Kidney epithelial cell (primary cell): ENCODE measurements around the gene TRANK1. TPM values are rescaled to one million over a fixed set of nuclear protein-coding genes. Genes with fewer than 3 reads are reported as not detected.

ENCODE experiments used
- DNase-seq: peaks from one replicate; pipeline ENCODE4 v3.0.0-alpha.2; 2010; ENCODE audit warnings: low read depth
- H3K27me3 ChIP-seq: 2 replicates; pipeline ENCODE4 v1.6.0; 2011; ENCODE audit warnings: low read length; ENCODE audit not compliant: control insufficient read depth, insufficient read depth
- H3K36me3 ChIP-seq: 2 replicates; pipeline ENCODE4 v1.5.1; 2011; ENCODE audit warnings: low read length; ENCODE audit not compliant: control insufficient read depth, insufficient read depth
- H3K4me3 ChIP-seq: 2 replicates; pipeline ENCODE4 v1.5.1; 2011; ENCODE audit warnings: low read depth, mild to moderate bottlenecking, control low read depth, low read length
- total RNA-seq: library from RNA; depleted of rRNA; stranded (reverse); fragments of >200 nt; gene quantifications from 2 replicates; pipeline ENCODE4 v1.2.3, GENCODE V29; 2015
- TF ChIP-seq, protein P1 (sequence below): IDR thresholded peaks from 2 replicates; pipeline ENCODE4 v1.5.1; 2011; ENCODE audit warnings: mild to moderate bottlenecking, moderate library complexity, low read length, control low read depth, inconsistent platforms; ENCODE audit not compliant: insufficient read depth, poor library complexity, severe bottlenecking

The TRANK1 gene
- total RNA-seq, 1 donor from 2014 or later, result 7.1 TPM

DNA sequence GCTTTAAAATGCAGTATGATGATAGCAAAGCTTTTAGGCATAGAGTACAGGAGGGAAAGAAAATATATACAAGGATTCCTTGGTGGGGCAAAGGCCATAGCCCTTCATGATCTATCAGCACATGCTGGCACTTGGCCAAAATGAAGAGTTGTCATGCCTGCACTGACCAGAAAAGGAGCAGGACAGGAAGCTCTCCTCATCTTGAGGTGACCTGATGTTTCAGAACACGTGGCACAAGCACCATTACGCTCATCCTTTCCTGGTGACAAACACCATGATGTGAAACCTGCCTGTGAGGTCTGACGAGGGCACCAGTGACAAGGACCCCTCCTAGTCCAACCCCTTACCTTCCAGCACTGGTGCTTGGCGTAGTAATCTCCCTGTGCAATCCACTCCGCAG is 102.6 kb downstream of the TRANK1 start:
- Histone ChIP-seq H3K4me3 (no peak overlapping the region), H3K27me3 (no peaks in the 10 kb centered on the region), H3K36me3 (no peaks in the 10 kb centered on the region)
- TF ChIP-seq, protein P1, sequence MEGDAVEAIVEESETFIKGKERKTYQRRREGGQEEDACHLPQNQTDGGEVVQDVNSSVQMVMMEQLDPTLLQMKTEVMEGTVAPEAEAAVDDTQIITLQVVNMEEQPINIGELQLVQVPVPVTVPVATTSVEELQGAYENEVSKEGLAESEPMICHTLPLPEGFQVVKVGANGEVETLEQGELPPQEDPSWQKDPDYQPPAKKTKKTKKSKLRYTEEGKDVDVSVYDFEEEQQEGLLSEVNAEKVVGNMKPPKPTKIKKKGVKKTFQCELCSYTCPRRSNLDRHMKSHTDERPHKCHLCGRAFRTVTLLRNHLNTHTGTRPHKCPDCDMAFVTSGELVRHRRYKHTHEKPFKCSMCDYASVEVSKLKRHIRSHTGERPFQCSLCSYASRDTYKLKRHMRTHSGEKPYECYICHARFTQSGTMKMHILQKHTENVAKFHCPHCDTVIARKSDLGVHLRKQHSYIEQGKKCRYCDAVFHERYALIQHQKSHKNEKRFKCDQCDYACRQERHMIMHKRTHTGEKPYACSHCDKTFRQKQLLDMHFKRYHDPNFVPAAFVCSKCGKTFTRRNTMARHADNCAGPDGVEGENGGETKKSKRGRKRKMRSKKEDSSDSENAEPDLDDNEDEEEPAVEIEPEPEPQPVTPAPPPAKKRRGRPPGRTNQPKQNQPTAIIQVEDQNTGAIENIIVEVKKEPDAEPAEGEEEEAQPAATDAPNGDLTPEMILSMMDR, result no peak
- DNase-seq, result no peak

DNA sequence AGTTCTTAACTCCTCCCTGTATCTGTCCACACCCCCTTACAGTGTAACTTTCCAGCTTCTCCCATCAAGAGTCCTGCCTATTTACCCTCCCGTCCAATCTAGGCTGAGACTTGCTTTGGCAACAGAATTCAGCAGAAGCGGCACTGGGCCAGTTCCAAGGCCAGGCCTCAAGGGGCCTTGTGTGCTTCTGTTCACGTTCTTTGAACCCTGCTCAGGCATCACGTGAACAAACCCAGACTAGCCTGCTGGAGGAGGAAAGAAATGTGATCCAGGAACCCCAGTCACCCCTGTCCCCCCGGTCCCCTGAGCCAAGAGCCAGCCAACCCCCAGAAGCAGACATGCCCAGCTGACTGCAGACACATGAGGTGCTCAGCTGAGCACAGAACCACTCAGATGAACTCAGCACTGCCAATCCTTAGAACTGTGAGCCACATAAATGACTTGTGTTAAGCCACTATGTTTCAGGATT is 104.4 kb downstream of the TRANK1 start:
- no peak overlapping the region for H3K4me3 ChIP-seq
- no peaks in the 10 kb centered on the region for H3K27me3 ChIP-seq
- no peak for DNase-seq
- TF ChIP-seq, protein P1, result no peak
- H3K36me3 ChIP-seq, result no peaks in the 10 kb centered on the region

DNA sequence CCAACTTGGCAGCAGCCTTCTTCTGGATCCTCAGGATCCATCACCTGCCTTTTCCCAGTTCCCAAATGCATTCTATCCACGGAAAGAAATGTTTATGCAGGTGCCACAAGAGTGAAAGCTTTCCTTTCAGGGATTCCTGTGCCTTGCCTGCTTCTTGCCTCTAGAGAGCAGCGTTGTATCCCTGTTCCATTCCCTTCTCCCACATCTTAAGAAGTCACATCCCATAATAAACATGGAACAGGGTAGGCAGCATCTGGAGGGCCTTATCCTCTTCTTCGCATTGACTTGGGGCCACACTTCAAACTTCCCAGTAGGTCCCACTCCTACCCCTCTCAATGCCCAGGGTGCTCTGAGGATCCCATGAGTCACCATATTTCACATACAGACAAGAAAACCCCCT is 107.8 kb downstream of the TRANK1 start:
- no peaks in the 10 kb centered on the region for H3K27me3 ChIP-seq
- no peak for DNase-seq
- TF ChIP-seq, protein P1, result no peak
- H3K36me3 ChIP-seq, result no peaks in the 10 kb centered on the region
- H3K4me3 ChIP-seq, result no peak overlapping the region

DNA sequence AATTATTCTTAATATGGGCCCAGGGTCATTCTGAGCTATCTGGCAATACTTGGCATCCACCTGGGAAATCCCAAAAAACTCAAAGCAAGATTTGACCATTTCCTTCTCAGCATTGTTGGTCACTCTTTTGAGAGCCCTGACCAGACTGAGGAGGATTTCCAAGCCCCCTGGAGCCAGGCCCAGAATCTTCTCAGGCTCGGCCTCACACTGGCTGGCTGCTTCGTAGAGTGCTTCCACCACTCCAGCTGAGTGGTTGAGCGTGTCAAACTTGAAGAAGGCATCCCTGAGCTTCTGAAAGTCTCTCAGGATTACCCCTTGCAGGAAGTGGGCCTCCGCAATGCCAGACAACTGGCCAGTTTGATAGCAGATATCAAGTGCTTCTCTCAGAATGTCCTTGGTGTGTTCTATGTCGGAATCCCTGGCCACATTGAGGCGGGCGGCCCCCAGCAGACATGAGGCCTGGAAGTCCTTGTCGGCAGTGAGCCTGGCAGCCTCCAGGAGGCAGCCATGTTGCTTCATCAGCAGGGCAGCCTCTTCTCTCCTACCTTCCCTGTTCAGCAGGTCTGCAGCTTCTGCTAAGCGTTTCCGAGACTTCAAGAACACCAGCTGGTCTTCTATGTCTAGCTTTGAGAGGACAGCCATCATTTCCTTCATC is 111.6 kb downstream of the TRANK1 start:
- H3K36me3 ChIP-seq, result no peaks in the 10 kb centered on the region
- no peak for DNase-seq
- H3K27me3 ChIP-seq, result no peaks in the 10 kb centered on the region
- TF ChIP-seq, protein P1, result no peak
- no peak overlapping the region for H3K4me3 ChIP-seq

DNA sequence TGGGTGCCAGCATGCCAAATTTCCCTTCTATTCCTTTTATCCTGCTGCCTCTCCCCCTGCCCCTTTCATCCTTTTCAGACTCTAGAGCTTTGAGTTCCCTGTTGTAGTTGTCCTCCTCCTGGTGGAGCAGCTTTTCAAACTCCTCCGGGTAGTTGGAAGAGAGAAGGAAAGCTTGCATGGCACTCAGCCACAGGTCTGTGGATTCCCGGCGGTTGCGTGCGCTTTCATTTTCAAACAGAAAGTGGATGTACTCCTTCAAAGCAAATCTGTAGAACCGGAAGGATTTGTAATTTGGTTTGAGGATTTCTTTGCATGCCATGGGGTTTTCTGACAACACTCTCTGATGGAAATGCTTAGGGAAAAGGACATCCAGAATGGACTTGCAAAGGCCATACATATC is 112.4 kb downstream of the TRANK1 start:
- H3K27me3 ChIP-seq, result no peaks in the 10 kb centered on the region
- TF ChIP-seq, protein P1, result no peak
- no peak for DNase-seq
- no peak overlapping the region for H3K4me3 ChIP-seq
- H3K36me3 ChIP-seq, result no peaks in the 10 kb centered on the region

DNA sequence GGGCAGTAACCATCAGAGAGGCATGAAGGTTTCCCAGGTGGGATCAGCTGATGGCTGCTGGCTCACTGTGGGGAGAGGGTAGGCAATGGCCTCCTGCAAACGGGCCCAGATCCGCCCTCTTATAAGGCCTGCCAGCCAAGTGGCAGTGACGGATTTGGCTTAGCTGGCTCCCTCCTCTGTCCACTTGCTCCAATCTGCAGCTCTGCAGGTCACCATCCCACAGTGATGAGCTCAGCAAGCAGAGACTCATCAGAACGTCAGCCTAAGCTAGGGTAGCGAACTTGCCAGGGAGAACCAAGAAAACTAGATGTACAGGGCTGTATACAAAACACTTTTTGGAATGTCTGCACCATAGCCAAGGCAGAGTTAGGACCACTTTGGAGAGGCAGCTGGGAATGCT is 117.7 kb downstream of the TRANK1 start:
- Histone ChIP-seq H3K36me3 (no peaks in the 10 kb centered on the region), H3K4me3 (no peak overlapping the region), H3K27me3 (no peaks in the 10 kb centered on the region)
- no peak for DNase-seq
- TF ChIP-seq, protein P1, result no peak
